ENCODE results near the gene SLC39A2.

SLC39A2 gene

DNA sequence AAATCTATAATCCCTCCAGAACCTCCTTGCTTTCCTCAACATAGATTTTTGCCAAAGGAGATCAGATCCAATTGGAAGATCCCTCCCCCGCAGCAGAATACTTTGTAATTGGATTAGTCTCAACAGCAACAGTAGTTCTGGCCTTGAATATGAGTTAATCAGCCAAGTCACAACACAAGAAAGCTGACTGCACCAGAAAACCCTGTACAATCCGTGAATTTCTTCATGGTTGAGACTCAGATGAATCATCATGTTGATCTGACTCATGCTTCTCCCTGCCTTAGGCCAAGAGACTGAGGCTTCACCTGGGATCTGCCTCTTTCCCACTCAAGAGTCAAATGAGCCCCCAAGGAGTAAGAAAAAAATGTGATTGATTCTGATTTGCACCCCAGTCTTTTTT, 12.3 kb upstream of the SLC39A2 start:
- 0 out of 2 replicates have a peak, but pooled peaks cover 2% of the 10 kb centered on the region for H3K4me1 ChIP-seq (ENCODE audit: control insufficient read depth, insufficient read depth, low read length)
- H3K4me3 ChIP-seq (ENCODE audit: low read depth, low read length), result no peak overlapping the region
- no peaks in the 10 kb centered on the region for H3K9me3 ChIP-seq (ENCODE audit: control insufficient read depth, insufficient read depth, low read depth, low read length)
- POLR2A ChIA-PET, result interaction anchor here (0.7 kb wide), 1 partner anchor 15 kb away, joined by 3 read pairs; no protein-coding TSS in a partner anchor
- no peak overlapping the region for H3K27ac ChIP-seq (ENCODE audit: extremely low read depth, low read depth, low read length)
- H3K36me3 ChIP-seq (ENCODE audit: control insufficient read depth in 2 of 2, insufficient read depth in 1 of 2, low read length in 2 of 2), result peaks cover 0 to 5% of the 10 kb centered on the region in 2 experiments; a peak in 1 of 3 replicates
- CTCF ChIA-PET, result interaction anchor here (0.7 to 1.0 kb wide), 3 partner anchors 16 to 118 kb away, joined by 3 to 6 read pairs (median 4); no protein-coding TSS in a partner anchor
- TF ChIP-seq MEIS1 (CRISPR knock-in tag; IDR thresholded peaks at IDR 0.05; ENCODE audit: borderline replicate concordance) (no peak), ZNF785 (tag by site-specific recombination; IDR thresholded peaks at IDR 0.05) (no peak), ZNF10 (tag by site-specific recombination; IDR thresholded peaks at IDR 0.05) (no peak), ZNF600 (tag by site-specific recombination; IDR thresholded peaks at IDR 0.05) (0 out of 2 replicates have a peak, but pooled peaks have one; percentile 39), ZNF366 (tag by site-specific recombination; conservative IDR thresholded peaks at IDR 0.05) (peak; percentile 25; the same call in 1 of the 2 replicates), ZNF660 (tag by site-specific recombination; IDR thresholded peaks at IDR 0.05) (0 out of 2 replicates have a peak, but pooled peaks have one; percentile 43), SCRT2 (tag by site-specific recombination; IDR thresholded peaks at IDR 0.05) (peak; percentile 55), HOXC10 (CRISPR knock-in tag; IDR thresholded peaks at IDR 0.05) (no peak), ZNF433 (tag by site-specific recombination; IDR thresholded peaks at IDR 0.05; ENCODE audit: low read depth) (no peak), SP2 (tag by site-specific recombination; IDR thresholded peaks at IDR 0.05) (no peak), ZNF549 (tag by site-specific recombination; IDR thresholded peaks at IDR 0.05) (no peak), OSR2 (tag by site-specific recombination; IDR thresholded peaks at IDR 0.05) (no peak), ZNF169 (tag by site-specific recombination; IDR thresholded peaks at IDR 0.05) (no peak), ZNF830 (tag by site-specific recombination; IDR thresholded peaks at IDR 0.05; ENCODE audit: low read depth) (no peak), ZFHX2 (tag by site-specific recombination; conservative IDR thresholded peaks at IDR 0.05) (no peak), ZNF76 (tag by site-specific recombination; IDR thresholded peaks at IDR 0.05; ENCODE audit: borderline replicate concordance, low read depth) (no peak), TRIM28 (IDR thresholded peaks at IDR 0.05; ENCODE audit: borderline replicate concordance, low read length) (no peak), ZEB2 (tag by site-specific recombination; IDR thresholded peaks at IDR 0.05) (0 out of 2 replicates have a peak, but pooled peaks have one; percentile 38), ZNF707 (tag by site-specific recombination; IDR thresholded peaks at IDR 0.05) (no peak), ZNF140 (tag by site-specific recombination; IDR thresholded peaks at IDR 0.05) (no peak), ZNF521 (tag by site-specific recombination; IDR thresholded peaks at IDR 0.05) (no peak), ZSCAN16 (tag by site-specific recombination; IDR thresholded peaks at IDR 0.05) (no peak), ZBTB21 (tag by site-specific recombination; IDR thresholded peaks at IDR 0.05) (no peak), ZNF184 (tag by site-specific recombination; IDR thresholded peaks at IDR 0.05) (0 out of 2 replicates have a peak, but pooled peaks have one; percentile 64), ZNF37A (tag by site-specific recombination; IDR thresholded peaks at IDR 0.05) (no peak)
- TF ChIP-seq, protein P1, sequence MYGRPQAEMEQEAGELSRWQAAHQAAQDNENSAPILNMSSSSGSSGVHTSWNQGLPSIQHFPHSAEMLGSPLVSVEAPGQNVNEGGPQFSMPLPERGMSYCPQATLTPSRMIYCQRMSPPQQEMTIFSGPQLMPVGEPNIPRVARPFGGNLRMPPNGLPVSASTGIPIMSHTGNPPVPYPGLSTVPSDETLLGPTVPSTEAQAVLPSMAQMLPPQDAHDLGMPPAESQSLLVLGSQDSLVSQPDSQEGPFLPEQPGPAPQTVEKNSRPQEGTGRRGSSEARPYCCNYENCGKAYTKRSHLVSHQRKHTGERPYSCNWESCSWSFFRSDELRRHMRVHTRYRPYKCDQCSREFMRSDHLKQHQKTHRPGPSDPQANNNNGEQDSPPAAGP (tag by site-specific recombination; IDR thresholded peaks at IDR 0.05), result no peak
- TF ChIP-seq, protein P2, sequence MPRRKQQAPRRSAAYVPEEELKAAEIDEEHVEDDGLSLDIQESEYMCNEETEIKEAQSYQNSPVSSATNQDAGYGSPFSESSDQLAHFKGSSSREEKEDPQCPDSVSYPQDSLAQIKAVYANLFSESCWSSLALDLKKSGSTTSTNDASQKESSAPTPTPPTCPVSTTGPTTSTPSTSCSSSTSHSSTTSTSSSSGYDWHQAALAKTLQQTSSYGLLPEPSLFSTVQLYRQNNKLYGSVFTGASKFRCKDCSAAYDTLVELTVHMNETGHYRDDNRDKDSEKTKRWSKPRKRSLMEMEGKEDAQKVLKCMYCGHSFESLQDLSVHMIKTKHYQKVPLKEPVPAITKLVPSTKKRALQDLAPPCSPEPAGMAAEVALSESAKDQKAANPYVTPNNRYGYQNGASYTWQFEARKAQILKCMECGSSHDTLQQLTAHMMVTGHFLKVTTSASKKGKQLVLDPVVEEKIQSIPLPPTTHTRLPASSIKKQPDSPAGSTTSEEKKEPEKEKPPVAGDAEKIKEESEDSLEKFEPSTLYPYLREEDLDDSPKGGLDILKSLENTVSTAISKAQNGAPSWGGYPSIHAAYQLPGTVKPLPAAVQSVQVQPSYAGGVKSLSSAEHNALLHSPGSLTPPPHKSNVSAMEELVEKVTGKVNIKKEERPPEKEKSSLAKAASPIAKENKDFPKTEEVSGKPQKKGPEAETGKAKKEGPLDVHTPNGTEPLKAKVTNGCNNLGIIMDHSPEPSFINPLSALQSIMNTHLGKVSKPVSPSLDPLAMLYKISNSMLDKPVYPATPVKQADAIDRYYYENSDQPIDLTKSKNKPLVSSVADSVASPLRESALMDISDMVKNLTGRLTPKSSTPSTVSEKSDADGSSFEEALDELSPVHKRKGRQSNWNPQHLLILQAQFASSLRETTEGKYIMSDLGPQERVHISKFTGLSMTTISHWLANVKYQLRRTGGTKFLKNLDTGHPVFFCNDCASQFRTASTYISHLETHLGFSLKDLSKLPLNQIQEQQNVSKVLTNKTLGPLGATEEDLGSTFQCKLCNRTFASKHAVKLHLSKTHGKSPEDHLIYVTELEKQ (tag by site-specific recombination; IDR thresholded peaks at IDR 0.05; ENCODE audit: borderline replicate concordance), result no peak
- TF ChIP-seq, protein P3, sequence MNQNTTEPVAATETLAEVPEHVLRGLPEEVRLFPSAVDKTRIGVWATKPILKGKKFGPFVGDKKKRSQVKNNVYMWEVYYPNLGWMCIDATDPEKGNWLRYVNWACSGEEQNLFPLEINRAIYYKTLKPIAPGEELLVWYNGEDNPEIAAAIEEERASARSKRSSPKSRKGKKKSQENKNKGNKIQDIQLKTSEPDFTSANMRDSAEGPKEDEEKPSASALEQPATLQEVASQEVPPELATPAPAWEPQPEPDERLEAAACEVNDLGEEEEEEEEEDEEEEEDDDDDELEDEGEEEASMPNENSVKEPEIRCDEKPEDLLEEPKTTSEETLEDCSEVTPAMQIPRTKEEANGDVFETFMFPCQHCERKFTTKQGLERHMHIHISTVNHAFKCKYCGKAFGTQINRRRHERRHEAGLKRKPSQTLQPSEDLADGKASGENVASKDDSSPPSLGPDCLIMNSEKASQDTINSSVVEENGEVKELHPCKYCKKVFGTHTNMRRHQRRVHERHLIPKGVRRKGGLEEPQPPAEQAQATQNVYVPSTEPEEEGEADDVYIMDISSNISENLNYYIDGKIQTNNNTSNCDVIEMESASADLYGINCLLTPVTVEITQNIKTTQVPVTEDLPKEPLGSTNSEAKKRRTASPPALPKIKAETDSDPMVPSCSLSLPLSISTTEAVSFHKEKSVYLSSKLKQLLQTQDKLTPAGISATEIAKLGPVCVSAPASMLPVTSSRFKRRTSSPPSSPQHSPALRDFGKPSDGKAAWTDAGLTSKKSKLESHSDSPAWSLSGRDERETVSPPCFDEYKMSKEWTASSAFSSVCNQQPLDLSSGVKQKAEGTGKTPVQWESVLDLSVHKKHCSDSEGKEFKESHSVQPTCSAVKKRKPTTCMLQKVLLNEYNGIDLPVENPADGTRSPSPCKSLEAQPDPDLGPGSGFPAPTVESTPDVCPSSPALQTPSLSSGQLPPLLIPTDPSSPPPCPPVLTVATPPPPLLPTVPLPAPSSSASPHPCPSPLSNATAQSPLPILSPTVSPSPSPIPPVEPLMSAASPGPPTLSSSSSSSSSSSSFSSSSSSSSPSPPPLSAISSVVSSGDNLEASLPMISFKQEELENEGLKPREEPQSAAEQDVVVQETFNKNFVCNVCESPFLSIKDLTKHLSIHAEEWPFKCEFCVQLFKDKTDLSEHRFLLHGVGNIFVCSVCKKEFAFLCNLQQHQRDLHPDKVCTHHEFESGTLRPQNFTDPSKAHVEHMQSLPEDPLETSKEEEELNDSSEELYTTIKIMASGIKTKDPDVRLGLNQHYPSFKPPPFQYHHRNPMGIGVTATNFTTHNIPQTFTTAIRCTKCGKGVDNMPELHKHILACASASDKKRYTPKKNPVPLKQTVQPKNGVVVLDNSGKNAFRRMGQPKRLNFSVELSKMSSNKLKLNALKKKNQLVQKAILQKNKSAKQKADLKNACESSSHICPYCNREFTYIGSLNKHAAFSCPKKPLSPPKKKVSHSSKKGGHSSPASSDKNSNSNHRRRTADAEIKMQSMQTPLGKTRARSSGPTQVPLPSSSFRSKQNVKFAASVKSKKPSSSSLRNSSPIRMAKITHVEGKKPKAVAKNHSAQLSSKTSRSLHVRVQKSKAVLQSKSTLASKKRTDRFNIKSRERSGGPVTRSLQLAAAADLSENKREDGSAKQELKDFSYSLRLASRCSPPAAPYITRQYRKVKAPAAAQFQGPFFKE (tag by site-specific recombination; IDR thresholded peaks at IDR 0.05; ENCODE audit: borderline replicate concordance), result no peak
- TF ChIP-seq, protein P4, sequence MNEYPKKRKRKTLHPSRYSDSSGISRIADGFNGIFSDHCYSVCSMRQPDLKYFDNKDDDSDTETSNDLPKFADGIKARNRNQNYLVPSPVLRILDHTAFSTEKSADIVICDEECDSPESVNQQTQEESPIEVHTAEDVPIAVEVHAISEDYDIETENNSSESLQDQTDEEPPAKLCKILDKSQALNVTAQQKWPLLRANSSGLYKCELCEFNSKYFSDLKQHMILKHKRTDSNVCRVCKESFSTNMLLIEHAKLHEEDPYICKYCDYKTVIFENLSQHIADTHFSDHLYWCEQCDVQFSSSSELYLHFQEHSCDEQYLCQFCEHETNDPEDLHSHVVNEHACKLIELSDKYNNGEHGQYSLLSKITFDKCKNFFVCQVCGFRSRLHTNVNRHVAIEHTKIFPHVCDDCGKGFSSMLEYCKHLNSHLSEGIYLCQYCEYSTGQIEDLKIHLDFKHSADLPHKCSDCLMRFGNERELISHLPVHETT (tag by site-specific recombination; IDR thresholded peaks at IDR 0.05), result 0 out of 2 replicates have a peak, but pooled peaks have one; percentile 33
